Urinary bladder (tissue), 4 donors: ENCODE data around the gene NKG7. TPM values are rescaled to one million over a fixed set of nuclear protein-coding genes. Genes with fewer than 3 reads are reported as not detected.

Source experiments
- DNase-seq: peaks from one replicate; pipeline ENCODE4 v3.0.0-alpha.2; 2015; ENCODE audit errors: extremely low spot score
- H3K27ac ChIP-seq: one replicate; pipeline ENCODE4 v1.5.1; 2013; ENCODE audit warnings: low read depth, mild to moderate bottlenecking, moderate library complexity
- H3K36me3 ChIP-seq: one replicate; pipeline ENCODE4 v1.6.1; 2013; ENCODE audit warnings: mild to moderate bottlenecking, moderate library complexity; ENCODE audit not compliant: insufficient read depth
- H3K4me1 ChIP-seq: one replicate; pipeline ENCODE4 v1.6.1; 2013; ENCODE audit warnings: mild to moderate bottlenecking, moderate library complexity; ENCODE audit not compliant: insufficient read depth
- H3K4me3 ChIP-seq: one replicate; pipeline ENCODE4 v1.5.1; 2013; ENCODE audit warnings: low read depth, low read length
- WGBS: extraction: QIAGEN DNeasy Blood & Tissue Kit; methylation state at CpG from one replicate; pipeline ENCODE4 v1.1.7; 2013; 5-methylcytosine and 5-hydroxymethylcytosine counted together
- polyA plus RNA-seq: library from polyadenylated mRNA; stranded (reverse); fragments of 200-250 nt; gene quantifications from one replicate; pipeline ENCODE4 v1.2.3, GENCODE V29; 2013
- total RNA-seq: library from RNA; depleted of rRNA; stranded (reverse); fragments of >200 nt; gene quantifications from one replicate; pipeline ENCODE4 v1.2.3, GENCODE V29; 2014
- donor health status: healthy with polysubstance abuse.
- donor health status: healthy.

Gene NKG7
- total and polyA plus RNA-seq, 2 donors: 1.3 to 5.1 TPM

GRCh38 chr19:51341976-51342580 lies 30.4 kb downstream of the NKG7 start, which contains the start of gene VSIG10L:
Gene VSIG10L (minus strand): TSS chr19:51342139. CDS start chr19:51342124, 15 bp downstream.
- no peaks in the 10 kb centered on the region for H3K4me1 ChIP-seq
- H3K4me3 ChIP-seq: no peak within 1 kb of the TSS
- H3K27ac ChIP-seq: no peak within 1 kb of the TSS
- DNase-seq: no peak
- peaks cover 3% of the 10 kb centered on the region for H3K36me3 ChIP-seq
- 40% methylated on average over 3 of the region's 3 CpGs for WGBS

DNA sequence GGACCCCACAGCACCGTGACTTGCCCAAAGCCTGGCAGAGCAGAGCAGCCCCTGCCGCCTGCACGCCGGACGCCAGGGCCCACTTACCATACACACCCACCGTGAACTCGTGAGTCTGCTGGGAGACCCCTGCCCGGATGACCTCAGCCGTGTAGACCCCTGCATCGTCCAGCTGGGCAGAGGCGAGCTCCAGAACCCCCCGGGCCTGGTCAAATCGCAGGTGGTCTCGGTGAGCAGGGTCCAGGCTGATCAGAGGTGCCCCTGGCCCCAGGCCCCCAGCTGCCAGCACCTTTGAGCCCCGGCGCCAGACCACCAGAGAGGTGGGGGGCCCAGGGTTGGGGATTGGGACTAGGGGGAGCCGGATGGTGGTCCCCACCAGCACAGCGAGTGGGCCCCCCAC lies 31.4 kb downstream of the NKG7 start:
- Histone ChIP-seq H3K36me3 (no peaks in the 10 kb centered on the region), H3K4me1 (no peaks in the 10 kb centered on the region), H3K4me3 (no peak overlapping the region), H3K27ac (no peak overlapping the region)
- WGBS: 92% methylated on average over 18 of the region's 18 CpGs
- no peak for DNase-seq

GRCh38 chr19:51339687-51340656 lies 32.5 kb downstream of the NKG7 start:
- Histone ChIP-seq H3K36me3 (no peaks in the 10 kb centered on the region), H3K4me1 (no peaks in the 10 kb centered on the region), H3K4me3 (peak overlapping the region; percentile 53), H3K27ac (peak overlapping the region; percentile 7)
- peak; percentile 89 for DNase-seq
- WGBS: under 1% methylated on average over 107 of the region's 107 CpGs

DNA sequence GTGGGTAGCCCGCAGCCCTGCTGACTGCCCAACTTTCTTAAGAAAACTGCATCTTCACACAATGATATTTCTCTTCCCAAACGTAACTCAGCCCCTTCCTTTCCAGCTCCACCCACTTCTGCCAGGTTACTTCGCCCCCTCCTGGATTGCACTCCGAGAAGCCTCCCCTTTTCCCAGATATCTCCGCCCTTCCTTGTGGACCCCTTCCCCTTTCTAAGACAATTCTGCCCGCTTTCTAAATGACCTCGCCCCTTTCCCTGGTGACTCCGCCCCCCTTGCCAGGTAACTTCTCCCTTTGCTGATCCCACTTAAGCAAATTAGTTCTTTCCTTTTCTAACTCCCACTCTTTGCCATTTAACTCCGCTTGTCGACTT lies 33.2 kb downstream of the NKG7 start:
- peak; percentile 32 for DNase-seq
- Histone ChIP-seq H3K4me1 (no peaks in the 10 kb centered on the region), H3K36me3 (no peaks in the 10 kb centered on the region), H3K27ac (no peak overlapping the region), H3K4me3 (peak overlapping the region; percentile 53)
- WGBS: 1% methylated on average over 10 of the region's 10 CpGs

DNA sequence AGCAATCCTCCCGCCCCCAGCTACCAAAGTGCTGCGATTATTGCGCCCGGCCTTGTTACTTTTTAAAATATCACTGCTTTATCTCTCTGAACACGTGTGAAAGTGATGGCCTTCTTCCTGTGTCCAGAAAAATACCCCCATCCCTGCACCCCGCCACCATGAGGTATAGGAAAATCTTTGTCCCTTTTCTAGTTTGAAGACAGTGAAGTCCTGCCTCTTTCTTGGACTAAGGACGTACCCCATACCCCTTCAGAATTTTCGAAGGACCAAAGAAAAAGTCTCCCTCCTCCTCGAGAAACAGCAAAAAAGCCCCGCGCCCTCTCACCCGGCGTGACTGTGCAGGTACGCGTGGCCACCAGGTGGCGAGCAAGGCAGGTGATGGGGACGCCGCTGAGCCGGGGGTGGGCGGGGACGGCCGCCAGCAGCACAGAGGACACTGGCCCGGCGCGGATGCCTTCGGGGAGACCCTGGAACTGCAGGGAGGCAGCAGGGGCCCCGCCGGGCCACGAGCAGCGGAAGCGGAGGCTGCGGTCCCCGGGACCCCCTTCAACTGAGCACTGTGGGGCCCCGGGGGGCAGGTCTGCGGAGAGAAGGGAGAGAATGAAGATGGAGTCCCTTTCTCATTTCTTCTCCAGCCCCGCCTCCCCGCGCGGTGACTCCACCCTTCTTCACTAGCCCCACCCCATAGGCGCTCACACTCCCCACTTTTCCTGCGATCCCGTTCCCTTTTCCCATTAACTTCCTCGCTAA lies 33.7 kb downstream of the NKG7 start:
- Histone ChIP-seq H3K4me3 (peak overlapping the region; percentile 53), H3K27ac (no peak overlapping the region), H3K4me1 (no peaks in the 10 kb centered on the region), H3K36me3 (no peaks in the 10 kb centered on the region)
- DNase-seq: peak; percentile 73
- WGBS: 5% methylated on average over 43 of the region's 43 CpGs

- no peak overlapping the region for H3K27ac ChIP-seq
- DNase-seq: no peak
- H3K36me3 ChIP-seq: no peaks in the 10 kb centered on the region
- no peaks in the 10 kb centered on the region for H3K4me1 ChIP-seq
- no peak overlapping the region for H3K4me3 ChIP-seq
- WGBS: 83% methylated on average over 19 of the region's 19 CpGs
These were observed 34.4 kb downstream of the NKG7 start for GRCh38 chr19:51337861-51338562.

DNA sequence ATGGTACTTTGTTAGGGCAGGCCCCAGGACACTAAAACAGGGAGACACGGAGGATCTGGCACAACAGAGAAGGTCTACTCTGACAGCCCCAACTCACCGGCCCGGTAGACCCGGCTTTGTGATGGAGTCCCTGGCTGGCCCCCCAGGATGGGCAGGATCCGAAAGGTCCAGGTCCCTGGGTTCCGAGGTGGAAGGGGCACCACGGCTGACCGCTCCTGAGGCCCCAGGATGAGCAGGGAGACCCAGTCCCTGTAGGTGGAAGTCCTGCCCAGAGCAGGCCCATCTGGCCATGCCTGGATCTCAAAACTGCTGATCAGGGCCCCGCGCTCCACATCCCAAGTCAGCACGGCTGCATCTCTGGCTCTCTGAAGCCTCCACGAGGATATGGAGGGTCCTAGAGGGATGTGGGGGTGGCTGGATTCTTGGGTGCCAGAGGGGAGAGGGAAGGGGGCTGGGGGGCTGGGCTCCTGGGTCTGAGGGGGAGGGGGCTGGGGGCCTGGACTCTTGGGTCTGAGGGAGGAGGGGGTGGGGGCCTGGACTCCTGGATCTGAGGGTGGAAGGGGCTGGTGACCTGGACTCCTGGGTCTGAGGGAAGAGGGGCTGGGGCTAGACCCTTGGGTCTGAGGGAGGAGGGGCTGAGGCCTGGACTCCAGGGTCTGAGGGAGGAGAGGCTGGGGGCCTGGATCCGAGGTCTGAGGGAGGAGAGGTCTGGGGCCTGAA lies 35.2 kb downstream of the NKG7 start:
- Histone ChIP-seq H3K36me3 (no peaks in the 10 kb centered on the region), H3K4me1 (no peaks in the 10 kb centered on the region), H3K27ac (no peak overlapping the region), H3K4me3 (no peak overlapping the region)
- 97% methylated on average over 13 of the region's 13 CpGs for WGBS
- DNase-seq: no peak

DNA sequence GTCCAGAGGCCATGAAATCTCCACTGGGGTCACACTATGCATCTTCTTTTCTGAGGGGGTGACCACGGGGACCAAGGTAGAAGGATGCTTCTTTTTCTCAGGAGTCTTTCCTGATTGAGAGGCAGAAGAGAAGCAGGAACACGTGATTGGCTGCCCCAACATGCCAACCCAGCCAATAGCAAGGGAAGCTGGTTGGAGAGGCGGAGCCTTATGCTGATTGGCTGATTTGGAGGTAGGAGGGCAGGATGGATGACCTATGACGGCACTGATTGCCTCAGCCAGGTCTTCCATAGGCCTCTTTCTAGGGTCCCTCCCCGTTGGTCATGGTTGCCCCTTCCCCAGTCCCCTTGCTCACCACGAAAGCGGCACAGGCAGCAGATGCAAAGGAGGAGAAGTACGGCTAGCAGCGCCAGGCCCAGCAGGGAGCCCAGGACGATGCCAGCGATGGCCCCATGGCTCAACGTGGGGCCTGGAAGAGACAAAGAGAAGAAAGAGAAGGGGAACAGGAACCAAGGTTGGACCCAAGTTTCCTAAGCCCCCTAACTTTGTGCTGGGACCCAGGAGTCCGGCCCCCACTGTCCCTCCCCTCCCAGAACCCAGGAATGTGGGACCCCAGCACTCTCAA lies 38.5 kb downstream of the NKG7 start:
- WGBS: 89% methylated on average over 13 of the region's 13 CpGs
- no peak for DNase-seq
- Histone ChIP-seq H3K36me3 (no peaks in the 10 kb centered on the region), H3K4me1 (no peaks in the 10 kb centered on the region), H3K27ac (no peak overlapping the region), H3K4me3 (no peak overlapping the region)

GRCh38 chr19:51331716-51332115 lies 40.7 kb downstream of the NKG7 start:
- no peak overlapping the region for H3K4me3 ChIP-seq
- no peak for DNase-seq
- no peak overlapping the region for H3K27ac ChIP-seq
- H3K36me3 ChIP-seq: no peaks in the 10 kb centered on the region
- 92% methylated on average over 6 of the region's 6 CpGs for WGBS
- no peaks in the 10 kb centered on the region for H3K4me1 ChIP-seq

DNA sequence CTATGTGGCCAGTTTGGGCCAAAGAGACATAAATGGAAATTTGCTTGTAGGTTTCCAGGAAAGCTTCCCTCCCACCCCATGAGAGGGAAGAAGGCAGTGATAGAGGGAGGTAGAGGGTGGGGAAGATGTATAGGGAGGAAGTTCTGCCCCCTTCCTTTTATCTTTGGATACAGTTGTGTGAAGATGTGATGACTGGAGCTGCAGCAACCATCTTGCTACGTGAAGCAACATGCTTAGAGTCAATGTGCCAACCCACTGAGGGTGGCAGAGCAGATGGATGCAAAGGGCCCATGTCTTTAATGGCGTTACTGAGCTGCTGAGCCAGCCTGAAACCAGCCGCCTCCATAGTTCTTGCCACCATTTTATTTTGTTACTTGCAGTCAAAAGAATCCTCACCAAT lies 41.3 kb downstream of the NKG7 start:
- WGBS: 64% methylated on average over 3 of the region's 3 CpGs
- no peak overlapping the region for H3K4me3 ChIP-seq
- DNase-seq: no peak
- no peak overlapping the region for H3K27ac ChIP-seq
- no peaks in the 10 kb centered on the region for H3K4me1 ChIP-seq
- H3K36me3 ChIP-seq: no peaks in the 10 kb centered on the region

DNA sequence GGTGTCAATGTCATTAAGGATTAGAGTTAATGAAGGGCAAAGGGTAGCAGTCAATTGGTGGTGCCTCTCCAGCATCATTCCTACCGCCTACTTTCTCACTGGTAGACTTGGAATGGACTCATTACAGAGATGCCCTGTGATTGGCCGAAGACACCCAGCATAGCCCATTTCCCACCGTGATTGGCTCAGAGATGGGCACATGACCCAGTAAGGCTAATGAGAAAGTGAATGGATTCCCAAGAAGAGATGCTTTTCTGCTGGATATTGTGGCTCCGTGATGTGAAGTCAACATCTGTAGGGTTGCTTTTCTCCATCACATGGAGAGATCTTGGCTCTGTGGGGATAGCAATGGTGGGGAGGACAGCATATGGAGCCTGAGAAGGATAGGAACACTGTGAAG lies 42.1 kb downstream of the NKG7 start:
- H3K27ac ChIP-seq: no peak overlapping the region
- DNase-seq: no peak
- H3K4me3 ChIP-seq: no peak overlapping the region
- no peaks in the 10 kb centered on the region for H3K36me3 ChIP-seq
- 96% methylated on average over 4 of the region's 4 CpGs for WGBS
- H3K4me1 ChIP-seq: no peaks in the 10 kb centered on the region

- DNase-seq: no peak
- 92% methylated on average over 5 of the region's 5 CpGs for WGBS
- Histone ChIP-seq H3K36me3 (no peaks in the 10 kb centered on the region), H3K4me3 (no peak overlapping the region), H3K4me1 (no peaks in the 10 kb centered on the region), H3K27ac (no peak overlapping the region)
These were observed 43.0 kb downstream of the NKG7 start for GRCh38 chr19:51329411-51329810.
